HG03196 (cell line): Measurements from ENCODE around the gene MAPK7.
"Not testable (repeated sequence)": the region's sequence is repeated elsewhere in the genome, so short reads cannot be mapped to it uniquely, and the experiment has no call there.

Experiments used
- ATAC-seq: cut with Tn5 transposase; IDR thresholded peaks from one replicate; pipeline ENCODE4 v1.9.1; 2021; ENCODE audit not compliant: unreplicated experiment

Gene MAPK7

GRCh38 chr17:19342611-19343255 lies 35.6 kb upstream of the MAPK7 start:
- ATAC-seq: no peak

GRCh38 chr17:19343256-19343630 lies 35.1 kb upstream of the MAPK7 start:
- no peak for ATAC-seq

- ATAC-seq: no peak
Measured at GRCh38 chr17:19343671-19344151, 34.6 kb upstream of the MAPK7 start.

- ATAC-seq: no peak
Measured at GRCh38 chr17:19344311-19345066, 33.8 kb upstream of the MAPK7 start.

- no peak for ATAC-seq
Measured at GRCh38 chr17:19345067-19345460, 33.2 kb upstream of the MAPK7 start.

GRCh38 chr17:19345486-19346350 lies 32.6 kb upstream of the MAPK7 start:
- ATAC-seq: no peak

- no peak for ATAC-seq
Measured at GRCh38 chr17:19346351-19347255, 31.7 kb upstream of the MAPK7 start.

- no peak for ATAC-seq
Measured at GRCh38 chr17:19347323-19348080, 30.8 kb upstream of the MAPK7 start.

GRCh38 chr17:19348081-19348650 lies 30.1 kb upstream of the MAPK7 start:
- ATAC-seq: no peak

GRCh38 chr17:19348806-19349205 lies 29.5 kb upstream of the MAPK7 start:
- no peak for ATAC-seq

- not testable (repeated sequence) for ATAC-seq
Measured at GRCh38 chr17:19353401-19353800, 24.9 kb upstream of the MAPK7 start.

GRCh38 chr17:19354748-19355147 lies 23.6 kb upstream of the MAPK7 start:
- ATAC-seq: no peak

GRCh38 chr17:19357351-19357750 lies 20.9 kb upstream of the MAPK7 start:
- no peak for ATAC-seq

- no peak for ATAC-seq
Measured at GRCh38 chr17:19357761-19358160, 20.5 kb upstream of the MAPK7 start.

- ATAC-seq: no peak
Measured at GRCh38 chr17:19359151-19359550, 19.1 kb upstream of the MAPK7 start.

- ATAC-seq: no peak
Measured at GRCh38 chr17:19359856-19360255, 18.4 kb upstream of the MAPK7 start.

GRCh38 chr17:19360772-19361171 lies 17.5 kb upstream of the MAPK7 start:
- ATAC-seq: no peak

GRCh38 chr17:19361326-19361725 lies 17.0 kb upstream of the MAPK7 start:
- no peak for ATAC-seq

- no peak for ATAC-seq
Measured at GRCh38 chr17:19361944-19362276, 16.4 kb upstream of the MAPK7 start.
